Measurements from ENCODE around the gene RAP2A. TPM values are rescaled to one million over a fixed set of nuclear protein-coding genes. Genes with fewer than 3 reads are reported as not detected.

The RAP2A gene
- total RNA-seq, 1 experiment from 2014 or later = 43.6 TPM

- no TSS peak for BruUV-seq (replicated peaks)
- TF ChIP-seq EZH2 (IDR thresholded peaks at IDR 0.05; ENCODE audit: borderline replicate concordance, low read depth, low read length, poor library complexity, severe bottlenecking) = no peak
- ChIA-PET CTCF (no interaction called here), POLR2A (ENCODE audit: low non-redundant PET) (no interaction called here)
- peaks cover 66% of the 10 kb centered on the region for H3K4me1 ChIP-seq (ENCODE audit: insufficient read depth, low read length, poor library complexity, severe bottlenecking)
- DNase-seq (ENCODE audit: low spot score) = no peak
- no peaks in the 10 kb centered on the region for H3K27me3 ChIP-seq (replicated peaks; ENCODE audit: insufficient read depth, low read depth, low read length, poor library complexity)
- no peak overlapping the region for H3K27ac ChIP-seq (ENCODE audit: low read depth, low read length, poor library complexity, severe bottlenecking)
- no peaks in the 10 kb centered on the region for H3K9me3 ChIP-seq (ENCODE audit: low read depth, low read length, poor library complexity, severe bottlenecking)
- H3K4me3 ChIP-seq (ENCODE audit: low read depth, low read length, poor library complexity, severe bottlenecking) = no peak overlapping the region
- intact Hi-C loops (cut with micrococcal nuclease; ENCODE audit: unreplicated experiment) = no loop called here
- H3K36me3 ChIP-seq (ENCODE audit: insufficient read depth, low read length, poor library complexity, severe bottlenecking) = peaks cover 4% of the 10 kb centered on the region
Measured at GRCh38 chr13:97441368-97441767, 7.4 kb downstream of the RAP2A start.

GRCh38 chr13:97445522-97446187, 11.7 kb downstream of the RAP2A start:
- no TSS peak for BruUV-seq (replicated peaks)
- intact Hi-C loops (cut with micrococcal nuclease; ENCODE audit: unreplicated experiment) = no loop called here
- DNase-seq (ENCODE audit: low spot score) = no peak
- Histone ChIP-seq H3K9me3 (ENCODE audit: low read depth, low read length, poor library complexity, severe bottlenecking) (no peaks in the 10 kb centered on the region), H3K4me3 (ENCODE audit: low read depth, low read length, poor library complexity, severe bottlenecking) (no peak overlapping the region), H3K27me3 (replicated peaks; ENCODE audit: insufficient read depth, low read depth, low read length, poor library complexity) (no peaks in the 10 kb centered on the region), H3K27ac (ENCODE audit: low read depth, low read length, poor library complexity, severe bottlenecking) (no peak overlapping the region), H3K4me1 (ENCODE audit: insufficient read depth, low read length, poor library complexity, severe bottlenecking) (peaks cover 38% of the 10 kb centered on the region), H3K36me3 (ENCODE audit: insufficient read depth, low read length, poor library complexity, severe bottlenecking) (peaks cover 4% of the 10 kb centered on the region)
- TF ChIP-seq EZH2 (IDR thresholded peaks at IDR 0.05; ENCODE audit: borderline replicate concordance, low read depth, low read length, poor library complexity, severe bottlenecking) (no peak), CTCF (conservative IDR thresholded peaks at IDR 0.05; ENCODE audit: low read depth, low read length) (no peak)
- ChIA-PET CTCF (no interaction called here), POLR2A (ENCODE audit: low non-redundant PET) (no interaction called here)

- no peak for TF ChIP-seq CTCF (conservative IDR thresholded peaks at IDR 0.05; ENCODE audit: low read depth, low read length)
- no peak for TF ChIP-seq EZH2 (IDR thresholded peaks at IDR 0.05; ENCODE audit: borderline replicate concordance, low read depth, low read length, poor library complexity, severe bottlenecking)
- H3K9me3 ChIP-seq (ENCODE audit: low read depth, low read length, poor library complexity, severe bottlenecking) = no peaks in the 10 kb centered on the region
- peaks cover 31% of the 10 kb centered on the region for H3K4me1 ChIP-seq (ENCODE audit: insufficient read depth, low read length, poor library complexity, severe bottlenecking)
- intact Hi-C loops (cut with micrococcal nuclease; ENCODE audit: unreplicated experiment) = no loop called here
- BruUV-seq (replicated peaks) = no TSS peak
- no peak overlapping the region for H3K4me3 ChIP-seq (ENCODE audit: low read depth, low read length, poor library complexity, severe bottlenecking)
- H3K36me3 ChIP-seq (ENCODE audit: insufficient read depth, low read length, poor library complexity, severe bottlenecking) = peaks cover 2% of the 10 kb centered on the region
- no peak overlapping the region for H3K27ac ChIP-seq (ENCODE audit: low read depth, low read length, poor library complexity, severe bottlenecking)
- ChIA-PET CTCF (no interaction called here), POLR2A (ENCODE audit: low non-redundant PET) (no interaction called here)
- no peak for DNase-seq (ENCODE audit: low spot score)
- H3K27me3 ChIP-seq (replicated peaks; ENCODE audit: insufficient read depth, low read depth, low read length, poor library complexity) = no peaks in the 10 kb centered on the region
Measured at GRCh38 chr13:97446448-97446847, 12.5 kb downstream of the RAP2A start.
